Keratinocyte (primary cell): ENCODE results near the gene DOCK3. TPM values are rescaled to one million over a fixed set of nuclear protein-coding genes. Genes with fewer than 3 reads are reported as not detected.
"Not testable (repeated sequence)": the region's sequence is repeated elsewhere in the genome, so short reads cannot be mapped to it uniquely, and the experiment has no call there.

Experiments
- DNase-seq: peaks from one replicate; pipeline ENCODE4 v3.0.0-alpha.2; 2011; ENCODE audit warnings: low read depth, missing footprints, low spot score
- FAIRE-seq: peaks from 2 replicates; lab custom pipeline; 2011; peaks lifted over from hg19 to GRCh38; lab: Jason Lieb, UNC
- H2AFZ ChIP-seq: 2 replicates; pipeline ENCODE4 v1.6.0; 2012; ENCODE audit warnings: low read length, control low read depth, inconsistent platforms; ENCODE audit not compliant: control insufficient read depth
- H3K27ac ChIP-seq: 2 replicates; pipeline ENCODE4 v1.5.1; 2011; ENCODE audit warnings: low read length; ENCODE audit not compliant: control insufficient read depth, insufficient read depth
- H3K27me3 ChIP-seq: 3 replicates; pipeline ENCODE4 v1.6.0; 2011; ENCODE audit warnings: low read length; ENCODE audit not compliant: control insufficient read depth, insufficient read depth; ENCODE audit errors: extremely low read depth
- H3K36me3 ChIP-seq, 2 experiments: 2 replicates in 1 of 2; 3 replicates in 1 of 2; pipeline ENCODE4 v1.5.1; 2011; ENCODE audit warnings: low read length in 2 of 2, mild to moderate bottlenecking in 1 of 2; ENCODE audit not compliant: control insufficient read depth in 2 of 2, insufficient read depth in 2 of 2; ENCODE audit errors: extremely low read depth in 1 of 2
- H3K4me1 ChIP-seq: 3 replicates; pipeline ENCODE4 v1.5.1; 2011; ENCODE audit warnings: low read length; ENCODE audit not compliant: control insufficient read depth, insufficient read depth; ENCODE audit errors: extremely low read depth
- H3K4me2 ChIP-seq: 3 replicates; pipeline ENCODE4 v1.6.0; 2011; ENCODE audit warnings: low read depth, low read length; ENCODE audit not compliant: control insufficient read depth, insufficient read depth; ENCODE audit errors: extremely low read depth
- H3K4me3 ChIP-seq, 3 experiments: fragments of 200-600 bp in 1 of 3; sonication (generic) in 1 of 3; 2 replicates in 2 of 3; 3 replicates in 1 of 3; pipeline ENCODE4 v1.5.1; 2011 to 2016; ENCODE audit warnings: low read length in 3 of 3, mild to moderate bottlenecking in 3 of 3, control low read depth in 2 of 3, inconsistent platforms in 1 of 3, low read depth in 1 of 3, mixed read lengths in 1 of 3, mixed run types in 1 of 3, moderate library complexity in 1 of 3; ENCODE audit not compliant: control insufficient read depth in 2 of 3, insufficient read depth in 2 of 3; ENCODE audit errors: extremely low read depth in 1 of 3
- H3K79me2 ChIP-seq: 2 replicates; pipeline ENCODE4 v1.6.0; 2012; ENCODE audit warnings: low read length; ENCODE audit not compliant: control insufficient read depth, insufficient read depth
- H3K9ac ChIP-seq: 3 replicates; pipeline ENCODE4 v1.6.0; 2011; ENCODE audit warnings: low read length; ENCODE audit not compliant: control insufficient read depth, insufficient read depth; ENCODE audit errors: extremely low read depth
- H3K9me1 ChIP-seq: 3 replicates; pipeline ENCODE4 v1.6.0; 2011; ENCODE audit warnings: low read length; ENCODE audit not compliant: control insufficient read depth, insufficient read depth; ENCODE audit errors: extremely low read depth
- H3K9me3 ChIP-seq: 2 replicates; pipeline ENCODE4 v1.5.1; 2012; ENCODE audit warnings: low read depth, low read length; ENCODE audit not compliant: control insufficient read depth
- H4K20me1 ChIP-seq: 3 replicates; pipeline ENCODE4 v1.6.0; 2011; ENCODE audit warnings: low read length; ENCODE audit not compliant: control insufficient read depth, insufficient read depth; ENCODE audit errors: extremely low read depth
- CTCF ChIP-seq, 3 experiments: IDR thresholded peaks in 1 of 3; conservative IDR thresholded peaks in 1 of 3; optimal IDR thresholded peaks in 1 of 3; 2 replicates in 2 of 3; 3 replicates in 1 of 3; pipeline versions ENCODE3 to v1.5.1; 2011; ENCODE audit warnings: low read length in 3 of 3, mild to moderate bottlenecking in 3 of 3, moderate library complexity in 2 of 3, control low read depth in 1 of 3, inconsistent platforms in 1 of 3; ENCODE audit not compliant: insufficient read depth in 2 of 3; ENCODE audit errors: extremely low read depth in 1 of 3
- EZH2 ChIP-seq: IDR thresholded peaks from one replicate; pipeline ENCODE4 v1.6.1; 2012; ENCODE audit warnings: inconsistent platforms, mild to moderate bottlenecking, low read length, moderate library complexity
- dilution Hi-C: fragments of 300-500 bp; cut with MboI; formaldehyde crosslinking; loops from one replicate; pipeline ENCODE4 v1.7.0; 2020; ENCODE audit warnings: low sequenced_read_pairs; ENCODE audit not compliant: extremely low pct_ligation_motif_present
- polyA plus RNA-seq, 5 experiments: library from polyadenylated mRNA; depleted of rRNA in 3 of 5; stranded (reverse) in 3 of 5; stranded (forward) in 1 of 5; unstranded in 1 of 5; fragments of >200 nt; gene quantifications; 1 replicate in 1 of 5; 2 replicates in 3 of 5; 3 replicates in 1 of 5; pipeline versions ENCODE4 v1.2.1 to v1.2.3, GENCODE V29; 2011 to 2012; ENCODE audit warnings: missing spikeins in 2 of 5, low read depth in 1 of 5, low replicate concordance in 1 of 5

The DOCK3 gene
- polyA plus RNA-seq, 1 donor (not counting 4 experiments of a cell fraction or from before 2014, with no cell fraction given), result 0.10 TPM

GRCh38 chr3:51083490-51083889 lies 408.8 kb downstream of the DOCK3 start:
- H3K4me2 ChIP-seq, result no peak overlapping the region
- H3K4me1 ChIP-seq, result no peaks in the 10 kb centered on the region
- no peak overlapping the region for H3K9ac ChIP-seq
- FAIRE-seq (no peak), DNase-seq (no peak)
- H3K36me3 ChIP-seq, result no peaks in the 10 kb centered on the region
- no peaks in the 10 kb centered on the region for H3K9me1 ChIP-seq
- dilution Hi-C loops, result no loop called here
- no peaks in the 10 kb centered on the region for H3K9me3 ChIP-seq
- no peak overlapping the region for H3K4me3 ChIP-seq
- no peak for TF ChIP-seq CTCF (optimal IDR thresholded peaks at IDR 0.05 in 1 of 3, IDR thresholded peaks at IDR 0.05 in 1 of 3, conservative IDR thresholded peaks at IDR 0.05 in 1 of 3; ENCODE audit: extremely low read depth in 1 of 3, insufficient read depth in 2 of 3, low read length in 3 of 3)
- no peak for TF ChIP-seq EZH2
- no peak overlapping the region for H2AFZ ChIP-seq
- H3K27me3 ChIP-seq, result no peaks in the 10 kb centered on the region
- no peak overlapping the region for H3K27ac ChIP-seq
- H4K20me1 ChIP-seq, result no peaks in the 10 kb centered on the region
- H3K79me2 ChIP-seq, result no peaks in the 10 kb centered on the region

DNA sequence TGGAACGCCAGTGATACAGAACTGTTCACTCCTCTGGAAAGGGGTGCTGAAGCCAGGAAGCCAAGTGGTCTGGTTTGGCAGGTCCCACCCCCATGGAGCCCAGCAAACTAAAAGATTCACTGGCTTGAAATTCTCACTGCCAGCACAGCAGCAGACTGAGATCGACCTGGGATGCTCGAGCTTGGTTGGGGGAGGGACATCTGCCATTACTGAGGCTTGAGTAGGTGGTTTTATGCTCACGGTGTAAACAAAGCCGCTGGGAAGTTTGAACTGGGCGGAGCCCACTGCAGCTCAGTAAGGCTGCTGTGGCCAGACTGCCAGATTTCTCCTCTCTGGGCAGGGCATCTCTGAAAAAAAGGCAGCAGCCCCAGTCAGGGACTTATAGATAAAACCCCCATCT lies 417.4 kb downstream of the DOCK3 start:
- H2AFZ ChIP-seq, H4K20me1 ChIP-seq, FAIRE-seq, H3K36me3 ChIP-seq, H3K4me3 ChIP-seq, DNase-seq, H3K79me2 ChIP-seq, H3K9ac ChIP-seq, H3K4me2 ChIP-seq, H3K9me1 ChIP-seq, H3K27me3 ChIP-seq, H3K9me3 ChIP-seq, dilution Hi-C loops, H3K4me1 ChIP-seq, H3K27ac ChIP-seq: not testable (repeated sequence)

DNA sequence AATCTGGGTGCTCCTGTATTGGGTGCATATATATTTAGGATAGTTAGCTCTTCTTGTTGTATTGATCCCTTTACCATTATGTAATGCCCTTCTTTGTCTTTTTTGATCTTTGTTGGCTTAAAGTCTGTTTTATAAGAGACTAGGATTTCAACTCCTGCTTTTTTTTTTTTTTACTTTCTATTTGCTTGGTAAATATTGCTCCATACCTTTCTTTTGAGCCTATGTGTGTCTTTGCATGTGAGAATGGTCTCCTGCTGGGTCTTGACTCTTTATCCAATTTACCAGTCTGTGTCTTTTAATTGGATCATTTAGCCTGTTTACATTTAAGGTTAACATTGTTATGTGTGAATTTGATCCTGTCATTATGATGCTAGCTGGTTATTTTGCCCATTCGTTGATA lies 420.1 kb downstream of the DOCK3 start:
- H3K27me3 ChIP-seq, H3K79me2 ChIP-seq, H3K4me3 ChIP-seq, H3K9me1 ChIP-seq, H2AFZ ChIP-seq, H3K4me1 ChIP-seq, H3K36me3 ChIP-seq, H3K9me3 ChIP-seq, H3K9ac ChIP-seq, H3K4me2 ChIP-seq, DNase-seq, FAIRE-seq, H4K20me1 ChIP-seq, H3K27ac ChIP-seq, dilution Hi-C loops: not testable (repeated sequence)
